CD14-positive monocyte (primary cell): ENCODE data around the gene PLXNA2. TPM values are rescaled to one million over a fixed set of nuclear protein-coding genes. Genes with fewer than 3 reads are reported as not detected.

Experiments
- DNase-seq, 3 donors: peaks; one replicate each; pipeline ENCODE4 v3.0.0-alpha.2; 2011 to 2022
- H2AFZ ChIP-seq: 2 replicates; pipeline ENCODE4 v1.6.0; 2012; ENCODE audit warnings: mild to moderate bottlenecking, low read depth, low read length, inconsistent platforms; ENCODE audit not compliant: insufficient read depth, poor library complexity, severe bottlenecking
- H3K27ac ChIP-seq, 2 donors: 1 replicate in 1 of 2; 2 replicates in 1 of 2; pipeline ENCODE4 v1.5.1; 2012 to 2013; ENCODE audit warnings: low read length in 2 of 2, control low read depth in 1 of 2, inconsistent platforms in 1 of 2, low read depth in 1 of 2, mild to moderate bottlenecking in 1 of 2
- H3K27me3 ChIP-seq, 2 donors: one replicate each; pipeline versions ENCODE4 v1.6.0 to v1.6.1; 2011 to 2013; ENCODE audit warnings: low read length in 2 of 2; ENCODE audit not compliant: control insufficient read depth in 2 of 2, insufficient read depth in 2 of 2
- H3K36me3 ChIP-seq, 2 donors: replicated peaks in 1 of 2; 1 replicate in 1 of 2; 2 replicates in 1 of 2; pipeline versions ENCODE4 v1.5.1 to v1.6.1; 2012 to 2013; ENCODE audit warnings: low read length in 2 of 2, control low read depth in 1 of 2, inconsistent platforms in 1 of 2, mild to moderate bottlenecking in 1 of 2; ENCODE audit not compliant: insufficient read depth in 2 of 2, control insufficient read depth in 1 of 2
- H3K4me1 ChIP-seq, 2 donors: 1 replicate in 1 of 2; 2 replicates in 1 of 2; pipeline versions ENCODE4 v1.5.1 to v1.6.1; 2012 to 2013; ENCODE audit warnings: low read length in 2 of 2, control low read depth in 1 of 2, inconsistent platforms in 1 of 2, mild to moderate bottlenecking in 1 of 2, moderate library complexity in 1 of 2; ENCODE audit not compliant: insufficient read depth in 2 of 2, control insufficient read depth in 1 of 2
- H3K4me2 ChIP-seq: replicated peaks from 2 replicates; pipeline ENCODE3; 2012; ENCODE audit warnings: low read length, moderate library complexity, mild to moderate bottlenecking; ENCODE audit not compliant: poor library complexity, severe bottlenecking; ENCODE audit errors: extremely low read depth
- H3K4me3 ChIP-seq, 3 experiments: fragments of 200-600 bp in 1 of 3; sonication (generic) in 1 of 3; replicated peaks in 1 of 3; 1 replicate in 2 of 3; 2 replicates in 1 of 3; pipeline ENCODE4 v1.5.1; 2011 to 2013; ENCODE audit warnings: low read length in 3 of 3, mild to moderate bottlenecking in 3 of 3, control low read depth in 2 of 3, low read depth in 2 of 3, inconsistent platforms in 1 of 3, moderate library complexity in 1 of 3
- H3K79me2 ChIP-seq: 2 replicates; pipeline ENCODE4 v1.6.0; 2012; ENCODE audit warnings: mild to moderate bottlenecking, control low read depth, inconsistent platforms, low read length, moderate library complexity; ENCODE audit not compliant: insufficient read depth
- H3K9ac ChIP-seq: 2 replicates; pipeline ENCODE4 v1.6.0; 2017; ENCODE audit warnings: low read length, mild to moderate bottlenecking; ENCODE audit not compliant: insufficient read depth, poor library complexity, severe bottlenecking
- H3K9me3 ChIP-seq, 2 donors: replicated peaks in 1 of 2; 1 replicate in 1 of 2; 2 replicates in 1 of 2; pipeline versions ENCODE4 v1.5.1 to v1.6.1; 2012 to 2013; ENCODE audit warnings: low read length in 2 of 2, control low read depth in 1 of 2; ENCODE audit not compliant: control insufficient read depth in 1 of 2, insufficient read depth in 1 of 2
- H4K20me1 ChIP-seq: 2 replicates; pipeline ENCODE4 v1.6.0; 2012; ENCODE audit warnings: mild to moderate bottlenecking, low read length, control low read depth, moderate library complexity; ENCODE audit not compliant: insufficient read depth
- H3K27ac Mint-ChIP-seq, 7 donors: one replicate each; pipeline ENCODE4 v1.8.0; 2020; ENCODE audit warnings: mild to moderate bottlenecking in 7 of 7, mixed read lengths in 7 of 7, moderate library complexity in 6 of 7, inconsistent platforms in 2 of 7
- H3K27me3 Mint-ChIP-seq, 3 donors: one replicate each; pipeline ENCODE4 v1.8.0; 2021 to 2022; ENCODE audit warnings: low read depth in 3 of 3, mild to moderate bottlenecking in 3 of 3, mixed read lengths in 3 of 3, moderate library complexity in 3 of 3, inconsistent platforms in 1 of 3
- H3K36me3 Mint-ChIP-seq, 2 donors: one replicate each; pipeline ENCODE4 v1.8.0; 2020; ENCODE audit warnings: mixed read lengths in 2 of 2, inconsistent platforms in 1 of 2, mild to moderate bottlenecking in 1 of 2
- H3K4me1 Mint-ChIP-seq: one replicate; pipeline ENCODE4 v1.8.0; 2020; ENCODE audit warnings: mild to moderate bottlenecking, mixed read lengths
- H3K4me3 Mint-ChIP-seq, 2 donors: one replicate each; pipeline ENCODE4 v1.8.0; 2020; ENCODE audit warnings: mild to moderate bottlenecking in 2 of 2, mixed read lengths in 2 of 2, moderate library complexity in 1 of 2
- H3K9me3 Mint-ChIP-seq, 7 donors: one replicate each; pipeline ENCODE4 v1.8.0; 2020 to 2022; ENCODE audit warnings: mixed read lengths in 7 of 7, mild to moderate bottlenecking in 6 of 7, moderate library complexity in 6 of 7, inconsistent platforms in 2 of 7
- CTCF ChIP-seq: fragments of 200-600 bp; IDR thresholded peaks from one replicate; pipeline ENCODE4 v1.8.0; 2022; ENCODE audit warnings: antibody characterized with exemption, mild to moderate bottlenecking
- WGBS: methylation state at CpG from one replicate; pipeline ENCODE4 v1.1.5; 2013; ENCODE audit warnings: missing lambda C conversion rate; ENCODE audit not compliant: insufficient coverage; 5-methylcytosine and 5-hydroxymethylcytosine counted together
- intact Hi-C, 2 donors: fragments of 100-400 bp; cut with micrococcal nuclease; formaldehyde crosslinking; loops; one replicate each; pipeline versions ENCODE4 v1.15.0 to v1.15.1; 2023
- polyA plus RNA-seq, 3 donors: library from polyadenylated mRNA; depleted of rRNA in 1 of 3; unstranded in 2 of 3; stranded (reverse) in 1 of 3; fragments of 300-500 nt in 2 of 3; fragments of >200 nt in 1 of 3; fragmentation: Illumina TruSeq in 2 of 3; gene quantifications; 1 replicate in 2 of 3; 2 replicates in 1 of 3; pipeline ENCODE4 v1.2.3, GENCODE V29; 2012 to 2021

The PLXNA2 gene
- polyA plus RNA-seq, 3 donors, result 0.75 to 2.1 (median 1.1) TPM

GRCh38 chr1:208233546-208233945, 10.6 kb downstream of the PLXNA2 start:
- H3K27me3 Mint-ChIP-seq, result peaks cover 4 to 29% (median 16%) of the 10 kb centered on the region in 3 donors

GRCh38 chr1:208232662-208233038, 11.5 kb downstream of the PLXNA2 start:
- Mint-ChIP-seq H3K4me3 (no peak overlapping the region), H3K4me1 (peaks cover 25% of the 10 kb centered on the region), H3K27ac (no peak overlapping the region), H3K27me3 (peaks cover 5 to 25% (median 21%) of the 10 kb centered on the region in 3 donors), H3K9me3 (no peaks in the 10 kb centered on the region), H3K36me3 (peaks cover 0 to 1% of the 10 kb centered on the region in 2 donors)
- H3K4me2 ChIP-seq, result no peak overlapping the region
- intact Hi-C loops, result no loop called here
- H3K27ac ChIP-seq, result no peak overlapping the region
- no peaks in the 10 kb centered on the region for H3K9me3 ChIP-seq
- no peak overlapping the region for H3K9ac ChIP-seq
- peaks cover 0 to 2% of the 10 kb centered on the region in 2 donors for H3K27me3 ChIP-seq
- H3K4me1 ChIP-seq, result peaks cover 21 to 26% of the 10 kb centered on the region in 2 donors
- no peak overlapping the region for H3K4me3 ChIP-seq
- no peaks in the 10 kb centered on the region for H4K20me1 ChIP-seq
- no peaks in the 10 kb centered on the region for H3K79me2 ChIP-seq
- H3K36me3 ChIP-seq, result no peaks in the 10 kb centered on the region
- H2AFZ ChIP-seq, result no peak overlapping the region
- DNase-seq, result no peak
- no CpG with 5 or more reads among the region's 3 CpGs for WGBS
- TF ChIP-seq CTCF, result no peak

More at GRCh38 chr1:208233546-208233945, 10.6 kb downstream of the PLXNA2 start:
- Histone ChIP-seq H3K27me3 (peaks cover 2 to 6% of the 10 kb centered on the region in 2 donors), H3K4me2 (no peak overlapping the region), H3K4me3 (no peak overlapping the region), H4K20me1 (peaks cover 3% of the 10 kb centered on the region), H3K79me2 (no peaks in the 10 kb centered on the region), H3K9me3 (no peaks in the 10 kb centered on the region), H2AFZ (no peak overlapping the region), H3K9ac (no peak overlapping the region), H3K4me1 (peaks cover 21 to 26% of the 10 kb centered on the region in 2 donors), H3K27ac (no peak overlapping the region), H3K36me3 (no peaks in the 10 kb centered on the region)
- TF ChIP-seq CTCF, result no peak
- intact Hi-C loops, result no loop called here
- DNase-seq, result no peak
- Mint-ChIP-seq H3K9me3 (no peaks in the 10 kb centered on the region), H3K36me3 (peaks cover 0 to 1% of the 10 kb centered on the region in 2 donors), H3K4me1 (peaks cover 25% of the 10 kb centered on the region), H3K27ac (no peak overlapping the region), H3K4me3 (no peak overlapping the region)
- WGBS, result 86% methylated on average over 5 of the region's 5 CpGs
